HT-29 (cell line): ENCODE measurements around the gene CEP192. TPM values are rescaled to one million over a fixed set of nuclear protein-coding genes. Genes with fewer than 3 reads are reported as not detected.
"Not testable (repeated sequence)": the region's sequence is repeated elsewhere in the genome, so short reads cannot be mapped to it uniquely, and the experiment has no call there.

ENCODE experiments used
- DNase-seq: peaks from one replicate; pipeline ENCODE4 v3.0.0-alpha.2; 2015; ENCODE audit warnings: low spot score
- total RNA-seq: library from RNA; depleted of rRNA; stranded (reverse); fragments of >200 nt; shearing (Covaris generic); gene quantifications from 2 replicates; pipeline ENCODE4 v1.2.3, GENCODE V29; 2014

Gene CEP192
- total RNA-seq, 1 experiment from 2014 or later, result 22.0 TPM

- no peak for DNase-seq
These were observed 41.0 kb downstream of the CEP192 start for GRCh38 chr18:13032173-13032572.

- no peak for DNase-seq
These were observed 44.2 kb downstream of the CEP192 start for GRCh38 chr18:13035249-13035914.

- no peak for DNase-seq
These were observed 45.6 kb downstream of the CEP192 start for GRCh38 chr18:13036622-13037320.

- DNase-seq, result no peak
These were observed 48.6 kb downstream of the CEP192 start for GRCh38 chr18:13039806-13040205.

GRCh38 chr18:13043066-13043465 lies 51.9 kb downstream of the CEP192 start:
- DNase-seq, result no peak

- DNase-seq, result no peak
These were observed 57.0 kb downstream of the CEP192 start for GRCh38 chr18:13048061-13048595.

- DNase-seq, result no peak
These were observed 60.0 kb downstream of the CEP192 start for GRCh38 chr18:13051159-13051558.

GRCh38 chr18:13051950-13052349 lies 60.8 kb downstream of the CEP192 start:
- DNase-seq, result no peak

- DNase-seq, result no peak
These were observed 63.2 kb downstream of the CEP192 start for GRCh38 chr18:13054336-13054735.

- DNase-seq, result no peak
These were observed 70.5 kb downstream of the CEP192 start for GRCh38 chr18:13061630-13062189.

- DNase-seq, result no peak
These were observed 76.0 kb downstream of the CEP192 start for GRCh38 chr18:13067124-13067523.

- no peak for DNase-seq
These were observed 76.8 kb downstream of the CEP192 start for GRCh38 chr18:13067966-13068365.

GRCh38 chr18:13070460-13070859 lies 79.3 kb downstream of the CEP192 start:
- no peak for DNase-seq

GRCh38 chr18:13076886-13077285 lies 85.7 kb downstream of the CEP192 start:
- no peak for DNase-seq

- DNase-seq, result no peak
These were observed 86.3 kb downstream of the CEP192 start for GRCh38 chr18:13077473-13077872.

- DNase-seq, result not testable (repeated sequence)
These were observed 86.9 kb downstream of the CEP192 start for GRCh38 chr18:13078065-13078464.

- no peak for DNase-seq
These were observed 95.7 kb downstream of the CEP192 start for GRCh38 chr18:13086906-13087305.

- no peak for DNase-seq
These were observed 104.3 kb downstream of the CEP192 start for GRCh38 chr18:13095466-13095865.

GRCh38 chr18:13096232-13096631 lies 105.1 kb downstream of the CEP192 start:
- no peak for DNase-seq

GRCh38 chr18:13096719-13097118 lies 105.6 kb downstream of the CEP192 start:
- no peak for DNase-seq

- DNase-seq, result not testable (repeated sequence)
These were observed 106.9 kb downstream of the CEP192 start for GRCh38 chr18:13098104-13098503.

GRCh38 chr18:13099113-13099512 lies 108.0 kb downstream of the CEP192 start:
- DNase-seq, result no peak
